ENCODE measurements around the gene ARHGAP6. TPM values are rescaled to one million over a fixed set of nuclear protein-coding genes. Genes with fewer than 3 reads are reported as not detected.

Gene ARHGAP6
- total RNA-seq, 1 experiment from 2014 or later: not detected

DNA sequence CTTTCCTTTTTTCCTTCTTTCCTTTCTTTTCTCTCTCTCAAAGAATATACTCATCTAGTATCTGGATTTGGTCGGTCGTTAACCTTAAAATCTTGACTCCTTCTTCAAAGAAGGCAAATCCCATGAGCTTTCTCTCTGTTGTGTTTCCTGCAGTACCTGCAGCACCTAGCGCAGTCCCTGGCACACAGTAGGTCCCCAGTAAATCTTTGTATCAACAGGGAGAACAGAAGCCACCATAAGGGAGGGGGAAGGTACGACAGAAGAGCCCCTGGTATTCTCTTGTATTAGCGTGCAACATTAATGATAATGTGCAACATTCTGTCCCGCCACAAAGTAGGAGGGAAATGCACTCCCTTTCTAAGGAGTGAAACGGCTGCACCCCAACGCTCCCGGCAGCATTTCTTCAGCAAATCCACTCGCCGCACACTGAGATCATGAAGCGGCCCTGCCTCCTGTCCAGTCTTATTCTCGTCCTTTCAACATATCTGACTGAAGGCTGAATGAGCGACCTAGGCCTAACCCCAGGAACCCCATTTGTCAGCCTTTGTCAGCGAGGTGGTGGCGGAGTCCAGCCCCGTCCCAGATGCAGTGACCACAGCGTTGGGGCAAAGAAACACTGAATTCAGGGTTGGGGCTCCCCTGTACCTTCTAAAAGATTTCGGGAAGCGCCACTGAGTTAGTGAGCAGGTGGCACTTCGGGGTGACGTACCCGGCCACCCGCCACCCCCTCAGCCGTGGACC is 238.8 kb downstream of the ARHGAP6 start:
- Histone ChIP-seq H3K27ac (ENCODE audit: low read length) (no peak overlapping the region), H3K9ac (ENCODE audit: low read length) (no peak overlapping the region), H3K4me3 (ENCODE audit: low read length) (no peak overlapping the region)

DNA sequence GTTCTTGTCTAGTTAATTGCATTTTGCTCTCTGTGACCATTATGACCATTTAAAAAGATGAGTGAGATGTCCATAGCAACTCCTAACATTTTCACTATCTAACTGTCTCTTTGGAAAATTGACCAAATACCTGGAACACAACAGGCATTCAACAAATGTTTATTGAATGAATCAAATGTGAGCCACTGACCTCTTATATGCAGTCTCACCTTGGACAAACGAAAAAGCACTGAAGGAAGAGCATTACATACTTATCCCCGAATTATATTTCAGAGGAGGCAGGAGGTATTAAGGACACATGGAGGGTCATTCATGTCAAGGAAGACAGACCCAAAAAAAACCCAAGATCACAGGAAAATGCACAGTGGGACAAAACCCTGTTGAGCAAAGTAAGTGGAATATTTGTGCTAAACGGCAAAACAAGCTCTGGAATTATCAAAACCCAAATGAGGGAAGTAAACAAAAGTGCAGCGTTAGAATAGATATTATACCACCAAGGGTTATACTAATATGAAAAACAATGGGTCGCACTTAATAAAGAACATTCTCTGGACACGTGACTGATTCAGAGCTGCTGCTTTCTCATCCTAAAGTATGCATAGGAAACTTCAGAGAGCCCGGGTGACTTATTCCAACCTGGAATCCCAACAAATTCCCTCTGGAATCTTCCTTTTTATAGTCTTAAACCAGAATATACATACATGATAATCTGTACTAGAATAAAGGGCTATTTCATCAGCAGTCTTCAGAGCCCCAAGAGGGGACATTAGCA is 240.6 kb downstream of the ARHGAP6 start:
- Histone ChIP-seq H4K20me1 (ENCODE audit: insufficient read depth, low read depth, low read length) (no peaks in the 10 kb centered on the region), H3K27ac (ENCODE audit: low read length) (no peak overlapping the region), H3K9me2 (replicated peaks; ENCODE audit: insufficient read depth, low read length) (no peaks in the 10 kb centered on the region), H3K9me3 (ENCODE audit: low read length) (no peaks in the 10 kb centered on the region), H3K4me2 (ENCODE audit: low read depth, low read length, poor library complexity, severe bottlenecking) (no peak overlapping the region), H2AFZ (ENCODE audit: low read length) (no peak overlapping the region), H3K27me3 (ENCODE audit: low read length) (0 out of 2 replicates have a peak, but pooled peaks cover 2% of the 10 kb centered on the region), H3K4me3 (ENCODE audit: low read length) (no peak overlapping the region), H3K4me1 (ENCODE audit: low read length) (no peaks in the 10 kb centered on the region), H3K36me3 (ENCODE audit: insufficient read depth, low read length) (no peaks in the 10 kb centered on the region), H3K9ac (ENCODE audit: low read length) (no peak overlapping the region), H3K79me2 (ENCODE audit: low read length) (no peaks in the 10 kb centered on the region)
- no peak for DNase-seq

More for the DNA sequence above, 238.8 kb downstream of the ARHGAP6 start:
- Histone ChIP-seq H3K4me2 (ENCODE audit: low read depth, low read length, poor library complexity, severe bottlenecking) (no peak overlapping the region), H3K36me3 (ENCODE audit: insufficient read depth, low read length) (no peaks in the 10 kb centered on the region), H4K20me1 (ENCODE audit: insufficient read depth, low read depth, low read length) (no peaks in the 10 kb centered on the region), H3K9me3 (ENCODE audit: low read length) (no peaks in the 10 kb centered on the region), H3K9me2 (replicated peaks; ENCODE audit: insufficient read depth, low read length) (no peaks in the 10 kb centered on the region), H3K4me1 (ENCODE audit: low read length) (no peaks in the 10 kb centered on the region), H3K27me3 (ENCODE audit: low read length) (0 out of 2 replicates have a peak, but pooled peaks cover 2% of the 10 kb centered on the region), H2AFZ (ENCODE audit: low read length) (no peak overlapping the region), H3K79me2 (ENCODE audit: low read length) (no peaks in the 10 kb centered on the region)
- DNase-seq: no peak

DNA sequence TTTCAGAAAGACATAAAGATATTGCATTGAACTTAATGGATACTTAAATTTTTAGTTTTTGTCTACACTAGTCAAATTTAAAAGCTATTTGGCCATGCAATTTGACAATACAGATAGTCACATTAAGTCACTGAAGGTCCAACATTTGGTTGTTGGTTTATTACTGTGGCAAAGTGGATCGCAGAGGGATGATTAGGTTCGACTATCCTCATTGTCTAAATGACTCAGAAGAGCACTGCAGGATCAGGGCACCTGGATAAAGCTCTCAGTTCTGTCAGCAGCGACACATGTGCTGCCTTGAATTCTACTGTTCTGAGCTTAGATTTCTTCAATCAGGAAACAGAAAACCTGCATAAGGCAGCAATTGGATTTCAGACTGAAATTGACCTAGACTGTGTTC is 241.8 kb downstream of the ARHGAP6 start:
- H3K27me3 ChIP-seq (ENCODE audit: low read length): 0 out of 2 replicates have a peak, but pooled peaks cover 2% of the 10 kb centered on the region
- DNase-seq: no peak
- H3K4me2 ChIP-seq (ENCODE audit: low read depth, low read length, poor library complexity, severe bottlenecking): no peak overlapping the region
- H3K4me3 ChIP-seq (ENCODE audit: low read length): no peak overlapping the region
- no peaks in the 10 kb centered on the region for H3K9me3 ChIP-seq (ENCODE audit: low read length)
- H3K9me2 ChIP-seq (replicated peaks; ENCODE audit: insufficient read depth, low read length): no peaks in the 10 kb centered on the region
- no peaks in the 10 kb centered on the region for H3K4me1 ChIP-seq (ENCODE audit: low read length)
- H3K27ac ChIP-seq (ENCODE audit: low read length): no peak overlapping the region
- no peaks in the 10 kb centered on the region for H4K20me1 ChIP-seq (ENCODE audit: insufficient read depth, low read depth, low read length)
- H3K9ac ChIP-seq (ENCODE audit: low read length): no peak overlapping the region
- no peaks in the 10 kb centered on the region for H3K79me2 ChIP-seq (ENCODE audit: low read length)
- no peak overlapping the region for H2AFZ ChIP-seq (ENCODE audit: low read length)
- H3K36me3 ChIP-seq (ENCODE audit: insufficient read depth, low read length): no peaks in the 10 kb centered on the region

DNA sequence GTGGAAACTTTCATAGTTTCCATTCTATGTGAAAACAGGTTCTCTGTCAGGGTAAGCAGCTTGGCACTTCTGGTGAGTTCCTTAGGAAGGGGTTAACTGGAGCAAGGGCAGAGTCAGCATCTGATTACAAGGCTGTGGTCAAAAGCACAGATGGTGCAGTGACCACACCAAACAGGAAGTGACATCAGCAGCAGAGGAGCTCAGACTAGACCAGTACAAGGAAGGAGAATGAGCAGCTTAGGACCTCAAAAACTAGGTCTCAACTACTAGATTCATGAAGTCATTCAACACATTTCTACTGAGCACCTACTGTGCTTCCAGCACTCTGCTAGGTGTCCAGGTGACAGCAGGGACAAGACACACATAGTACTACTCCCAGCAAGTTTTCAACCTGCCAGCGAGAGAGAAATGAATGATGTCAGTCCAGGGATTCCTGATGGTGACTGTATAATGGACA is 242.3 kb downstream of the ARHGAP6 start:
- Histone ChIP-seq H3K9me3 (ENCODE audit: low read length) (no peaks in the 10 kb centered on the region), H3K4me1 (ENCODE audit: low read length) (no peaks in the 10 kb centered on the region), H3K9me2 (replicated peaks; ENCODE audit: insufficient read depth, low read length) (no peaks in the 10 kb centered on the region), H3K9ac (ENCODE audit: low read length) (no peak overlapping the region), H2AFZ (ENCODE audit: low read length) (no peak overlapping the region), H3K4me2 (ENCODE audit: low read depth, low read length, poor library complexity, severe bottlenecking) (no peak overlapping the region), H3K27ac (ENCODE audit: low read length) (no peak overlapping the region), H3K36me3 (ENCODE audit: insufficient read depth, low read length) (no peaks in the 10 kb centered on the region), H3K27me3 (ENCODE audit: low read length) (0 out of 2 replicates have a peak, but pooled peaks cover 2% of the 10 kb centered on the region), H4K20me1 (ENCODE audit: insufficient read depth, low read depth, low read length) (no peaks in the 10 kb centered on the region), H3K4me3 (ENCODE audit: low read length) (no peak overlapping the region), H3K79me2 (ENCODE audit: low read length) (no peaks in the 10 kb centered on the region)
- DNase-seq: no peak

DNA sequence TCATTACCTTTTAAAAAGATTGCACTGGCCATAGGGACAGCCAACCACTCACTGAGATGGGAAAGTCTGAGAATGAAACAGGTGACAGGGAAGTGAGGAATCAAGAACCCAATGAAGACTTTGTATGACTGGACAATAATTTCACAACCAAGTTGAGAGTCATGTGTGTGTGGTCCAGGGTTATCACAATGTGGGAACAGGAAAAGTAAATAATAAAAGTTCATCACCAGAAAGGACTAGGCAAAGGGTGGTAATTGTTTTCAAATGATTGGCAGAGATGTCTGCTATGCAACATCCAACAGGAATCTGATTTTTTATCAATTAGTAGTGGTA is 243.2 kb downstream of the ARHGAP6 start:
- DNase-seq: no peak
- Histone ChIP-seq H3K4me1 (ENCODE audit: low read length) (no peaks in the 10 kb centered on the region), H3K4me3 (ENCODE audit: low read length) (no peak overlapping the region), H2AFZ (ENCODE audit: low read length) (no peak overlapping the region), H3K9ac (ENCODE audit: low read length) (no peak overlapping the region), H3K79me2 (ENCODE audit: low read length) (no peaks in the 10 kb centered on the region), H3K27ac (ENCODE audit: low read length) (no peak overlapping the region), H3K27me3 (ENCODE audit: low read length) (0 out of 2 replicates have a peak, but pooled peaks cover 2% of the 10 kb centered on the region), H3K9me3 (ENCODE audit: low read length) (no peaks in the 10 kb centered on the region), H3K9me2 (replicated peaks; ENCODE audit: insufficient read depth, low read length) (no peaks in the 10 kb centered on the region), H3K36me3 (ENCODE audit: insufficient read depth, low read length) (no peaks in the 10 kb centered on the region), H4K20me1 (ENCODE audit: insufficient read depth, low read depth, low read length) (no peaks in the 10 kb centered on the region), H3K4me2 (ENCODE audit: low read depth, low read length, poor library complexity, severe bottlenecking) (no peak overlapping the region)

DNA sequence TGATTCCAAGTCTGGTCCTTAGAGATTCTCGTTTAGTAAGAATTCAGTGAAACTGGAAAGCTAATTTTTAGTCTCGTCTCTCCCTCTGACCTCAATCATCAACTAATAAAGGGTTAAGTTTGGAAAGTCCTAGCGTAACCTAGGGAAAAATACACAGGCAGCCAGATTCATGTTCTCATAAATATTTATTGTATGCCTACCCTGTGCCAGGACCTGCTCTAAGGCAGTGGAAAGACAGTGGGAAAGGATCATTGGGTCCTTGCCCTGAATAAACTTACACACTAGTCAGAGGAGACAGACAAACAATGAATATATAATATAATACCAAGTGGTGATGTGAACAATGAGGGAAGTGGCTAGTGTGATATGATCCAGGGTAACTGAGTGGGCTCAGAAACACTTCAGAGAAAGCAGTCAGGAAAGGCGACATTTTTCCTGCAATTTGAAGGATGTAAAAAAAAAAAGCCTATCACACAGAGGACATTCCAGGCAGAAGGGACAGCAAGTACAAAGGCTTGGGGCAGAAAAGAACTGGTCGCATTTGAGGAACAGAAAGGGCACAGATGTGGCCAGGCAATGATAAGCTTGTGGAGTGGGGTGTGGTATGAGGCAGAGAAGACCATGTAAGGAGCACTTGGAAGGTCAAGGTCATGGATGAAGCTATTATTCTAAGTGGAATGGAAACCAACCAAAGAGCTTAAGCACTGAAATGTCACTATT is 243.8 kb downstream of the ARHGAP6 start:
- Histone ChIP-seq H3K9me3 (ENCODE audit: low read length) (no peaks in the 10 kb centered on the region), H3K9me2 (replicated peaks; ENCODE audit: insufficient read depth, low read length) (no peaks in the 10 kb centered on the region), H3K79me2 (ENCODE audit: low read length) (no peaks in the 10 kb centered on the region), H3K9ac (ENCODE audit: low read length) (no peak overlapping the region), H4K20me1 (ENCODE audit: insufficient read depth, low read depth, low read length) (no peaks in the 10 kb centered on the region), H2AFZ (ENCODE audit: low read length) (no peak overlapping the region), H3K27me3 (ENCODE audit: low read length) (0 out of 2 replicates have a peak, but pooled peaks cover 2% of the 10 kb centered on the region), H3K4me3 (ENCODE audit: low read length) (no peak overlapping the region), H3K4me1 (ENCODE audit: low read length) (no peaks in the 10 kb centered on the region), H3K27ac (ENCODE audit: low read length) (no peak overlapping the region), H3K36me3 (ENCODE audit: insufficient read depth, low read length) (no peaks in the 10 kb centered on the region), H3K4me2 (ENCODE audit: low read depth, low read length, poor library complexity, severe bottlenecking) (no peak overlapping the region)
- DNase-seq: no peak

DNA sequence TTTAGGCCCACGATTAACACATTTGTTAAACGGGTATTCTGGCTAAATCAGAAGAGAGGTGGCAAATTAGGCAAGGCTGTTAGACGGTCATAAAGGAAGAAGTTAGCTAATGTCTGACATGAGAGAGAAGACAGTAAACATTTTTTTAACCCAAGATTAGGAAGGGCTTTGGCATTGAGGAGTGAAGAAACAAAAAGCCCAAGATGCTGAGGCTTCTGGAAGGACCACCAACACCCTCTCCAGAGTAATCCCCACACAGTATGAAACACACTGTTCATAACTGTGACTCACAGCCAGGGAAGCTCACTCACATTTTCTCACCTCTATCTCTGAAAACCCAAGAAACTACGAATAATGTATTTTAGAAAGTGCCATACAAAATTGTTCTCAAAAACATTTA is 244.9 kb downstream of the ARHGAP6 start:
- no peak overlapping the region for H3K4me2 ChIP-seq (ENCODE audit: low read depth, low read length, poor library complexity, severe bottlenecking)
- DNase-seq: no peak
- no peak overlapping the region for H2AFZ ChIP-seq (ENCODE audit: low read length)
- 0 out of 2 replicates have a peak, but pooled peaks cover 2% of the 10 kb centered on the region for H3K27me3 ChIP-seq (ENCODE audit: low read length)
- H3K27ac ChIP-seq (ENCODE audit: low read length): no peak overlapping the region
- H3K9ac ChIP-seq (ENCODE audit: low read length): no peak overlapping the region
- H3K36me3 ChIP-seq (ENCODE audit: insufficient read depth, low read length): no peaks in the 10 kb centered on the region
- H4K20me1 ChIP-seq (ENCODE audit: insufficient read depth, low read depth, low read length): no peaks in the 10 kb centered on the region
- H3K4me1 ChIP-seq (ENCODE audit: low read length): no peaks in the 10 kb centered on the region
- no peaks in the 10 kb centered on the region for H3K79me2 ChIP-seq (ENCODE audit: low read length)
- no peaks in the 10 kb centered on the region for H3K9me2 ChIP-seq (replicated peaks; ENCODE audit: insufficient read depth, low read length)
- H3K4me3 ChIP-seq (ENCODE audit: low read length): no peak overlapping the region
- no peaks in the 10 kb centered on the region for H3K9me3 ChIP-seq (ENCODE audit: low read length)

DNA sequence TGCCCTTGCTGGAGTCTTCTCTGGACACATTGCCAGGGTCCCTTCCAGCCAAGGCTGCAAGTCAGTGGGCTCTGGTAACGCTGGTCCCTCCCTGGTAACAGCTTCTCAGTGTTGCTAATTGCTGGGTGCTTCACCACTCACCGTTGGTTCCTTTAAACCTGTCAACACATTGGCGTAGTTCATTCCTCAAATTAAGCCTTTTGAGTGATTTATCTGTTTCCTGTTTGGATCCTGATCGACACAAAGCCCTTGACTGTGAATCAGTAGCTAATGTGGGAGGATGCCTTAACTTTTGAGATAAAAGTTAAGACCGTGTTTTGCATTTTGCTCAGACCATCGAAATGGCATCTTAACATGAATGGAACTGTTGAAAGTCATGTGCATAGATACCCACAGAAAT is 246.6 kb downstream of the ARHGAP6 start:
- Histone ChIP-seq H3K9me2 (replicated peaks; ENCODE audit: insufficient read depth, low read length) (no peaks in the 10 kb centered on the region), H3K4me2 (ENCODE audit: low read depth, low read length, poor library complexity, severe bottlenecking) (no peak overlapping the region), H3K79me2 (ENCODE audit: low read length) (no peaks in the 10 kb centered on the region), H3K4me1 (ENCODE audit: low read length) (no peaks in the 10 kb centered on the region), H3K27me3 (ENCODE audit: low read length) (no peaks in the 10 kb centered on the region), H2AFZ (ENCODE audit: low read length) (no peak overlapping the region), H3K36me3 (ENCODE audit: insufficient read depth, low read length) (no peaks in the 10 kb centered on the region), H4K20me1 (ENCODE audit: insufficient read depth, low read depth, low read length) (no peaks in the 10 kb centered on the region), H3K27ac (ENCODE audit: low read length) (no peak overlapping the region), H3K9ac (ENCODE audit: low read length) (no peak overlapping the region), H3K9me3 (ENCODE audit: low read length) (no peaks in the 10 kb centered on the region), H3K4me3 (ENCODE audit: low read length) (no peak overlapping the region)
- DNase-seq: no peak

All from Karpas-422 (cell line).